SK-N-SH treated with all-trans-retinoic acid at 6 μM for 48 hours (cell line): ENCODE measurements around the gene PPT2.

Experiments used
- ARNTL ChIP-seq: fragments of 450-650 bp; formaldehyde crosslinking; IDR thresholded peaks from 2 replicates; pipeline ENCODE4 v1.5.0; 2020; ENCODE audit warnings: low read depth, mild to moderate bottlenecking, moderate library complexity, borderline replicate concordance
- ESRRG ChIP-seq: fragments of 250-450 bp; sonication (Bioruptor Pico); IDR thresholded peaks from 2 replicates; pipeline ENCODE4 v1.6.1; 2021; ENCODE audit warnings: mild to moderate bottlenecking
- ISL1 ChIP-seq: fragments of 250-450 bp; sonication (Bioruptor Pico); IDR thresholded peaks from 2 replicates; pipeline ENCODE4 v2.1.2; 2022; ENCODE audit warnings: mild to moderate bottlenecking, moderate library complexity
- OSR1 ChIP-seq: fragments of 250-450 bp; sonication (Bioruptor Pico); IDR thresholded peaks from 2 replicates; pipeline ENCODE4 v1.8.0; 2022; ENCODE audit warnings: moderate library complexity, mild to moderate bottlenecking, inconsistent platforms
- PATZ1 ChIP-seq: fragments of 250-450 bp; sonication (Bioruptor Pico); IDR thresholded peaks from 2 replicates; pipeline ENCODE4 v1.8.0; 2020; ENCODE audit warnings: mild to moderate bottlenecking, moderate library complexity, borderline replicate concordance
- POU6F1 ChIP-seq: fragments of 250-450 bp; sonication (Bioruptor Pico); IDR thresholded peaks from 2 replicates; pipeline ENCODE4 v1.8.0; 2021; ENCODE audit warnings: low read depth, mild to moderate bottlenecking, moderate library complexity, borderline replicate concordance
- RARB ChIP-seq: fragments of 250-450 bp; sonication (Bioruptor Pico); IDR thresholded peaks from 2 replicates; pipeline ENCODE4 v1.8.0; 2021; ENCODE audit warnings: mild to moderate bottlenecking, moderate library complexity
- SNAI2 ChIP-seq: fragments of 250-450 bp; sonication (Bioruptor Pico); IDR thresholded peaks from 2 replicates; pipeline ENCODE4 v1.5.0; 2020; ENCODE audit warnings: mild to moderate bottlenecking, moderate library complexity
- TOX ChIP-seq: fragments of 250-450 bp; sonication (Bioruptor Pico); IDR thresholded peaks from 2 replicates; pipeline ENCODE4 v1.8.0; 2021; ENCODE audit warnings: mild to moderate bottlenecking, moderate library complexity, borderline replicate concordance
- ZFP3 ChIP-seq: fragments of 250-450 bp; sonication (Bioruptor Pico); IDR thresholded peaks from 2 replicates; pipeline ENCODE4 v1.5.0; 2020; ENCODE audit warnings: mild to moderate bottlenecking, moderate library complexity
- ZFP30 ChIP-seq: fragments of 450-650 bp; formaldehyde crosslinking; IDR thresholded peaks from 2 replicates; pipeline ENCODE4 v1.5.0; 2022; ENCODE audit warnings: mild to moderate bottlenecking, moderate library complexity
- ZNF565 ChIP-seq: fragments of 450-650 bp; formaldehyde crosslinking; conservative IDR thresholded peaks from 2 replicates; pipeline ENCODE4 v1.5.0; 2020; ENCODE audit warnings: low read depth, mild to moderate bottlenecking, moderate library complexity
- ZNF70 ChIP-seq: fragments of 450-650 bp; formaldehyde crosslinking; IDR thresholded peaks from 2 replicates; pipeline ENCODE4 v1.5.0; 2020; ENCODE audit warnings: mild to moderate bottlenecking, moderate library complexity

DNA sequence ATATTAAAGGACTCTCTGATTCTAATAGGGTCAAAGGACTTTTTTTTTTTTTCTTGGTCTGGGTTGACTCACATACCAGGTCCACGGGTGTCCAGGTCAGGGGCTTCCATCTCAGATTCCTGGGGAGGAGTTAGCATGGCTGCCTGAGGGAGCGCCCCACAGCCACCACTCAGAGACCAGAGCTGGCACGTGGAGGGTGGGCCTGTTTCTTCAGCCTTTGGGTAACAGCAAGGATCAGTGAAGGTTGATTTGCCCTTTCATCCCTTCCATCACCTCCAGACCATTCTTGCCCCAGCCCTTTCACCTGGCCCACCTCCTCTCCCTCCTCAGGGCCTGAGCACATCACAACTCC, 44.4 kb downstream of the PPT2 start:
- TF ChIP-seq OSR1 (CRISPR knock-in tag) (no peak), ISL1 (CRISPR knock-in tag) (no peak), PATZ1 (no peak), ZNF565 (no peak), ZFP30 (CRISPR knock-in tag) (no peak), ZFP3 (no peak), RARB (no peak), ZNF70 (CRISPR knock-in tag) (no peak), SNAI2 (no peak), ARNTL (CRISPR knock-in tag) (no peak), ESRRG (CRISPR knock-in tag) (no peak), TOX (no peak), POU6F1 (CRISPR knock-in tag) (no peak)
